GM12873 (cell line): ENCODE measurements around the gene GAPT.

Experiments used
- CTCF ChIP-seq: IDR thresholded peaks from 2 replicates; pipeline ENCODE4 v1.5.1; 2012; ENCODE audit warnings: low read depth, mild to moderate bottlenecking, moderate library complexity, low read length, control low read depth; ENCODE audit not compliant: insufficient read depth; ENCODE audit errors: missing control alignments

GAPT gene

GRCh38 chr5:58497921-58498320 is 6.7 kb downstream of the GAPT start:
- no peak for TF ChIP-seq CTCF

- TF ChIP-seq CTCF: peak; percentile 45
Observed at GRCh38 chr5:58498340-58498942, 7.2 kb downstream of the GAPT start.

- TF ChIP-seq CTCF: no peak
Observed at GRCh38 chr5:58499231-58499630, 8.0 kb downstream of the GAPT start.

DNA sequence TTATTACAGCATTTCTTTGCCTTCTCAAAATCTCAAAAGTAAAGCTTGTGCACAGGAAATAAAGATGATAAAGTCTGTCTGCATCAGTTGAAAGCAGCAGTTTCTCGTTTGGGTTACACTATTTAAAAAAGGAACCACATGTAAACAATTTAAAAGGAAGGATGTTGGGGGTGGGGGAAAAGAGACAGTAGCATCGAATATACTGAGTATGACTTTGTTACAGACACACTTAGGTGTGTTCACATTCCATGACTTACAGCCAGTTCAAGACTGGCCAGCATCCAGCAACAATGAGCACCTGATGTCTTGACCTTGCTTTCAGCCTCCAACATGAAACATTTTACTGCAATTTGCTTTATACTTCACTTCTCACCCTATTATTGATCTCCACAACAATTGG is 8.7 kb downstream of the GAPT start:
- no peak for TF ChIP-seq CTCF

- no peak for TF ChIP-seq CTCF
Observed at GRCh38 chr5:58501778-58502417, 10.7 kb downstream of the GAPT start.

DNA sequence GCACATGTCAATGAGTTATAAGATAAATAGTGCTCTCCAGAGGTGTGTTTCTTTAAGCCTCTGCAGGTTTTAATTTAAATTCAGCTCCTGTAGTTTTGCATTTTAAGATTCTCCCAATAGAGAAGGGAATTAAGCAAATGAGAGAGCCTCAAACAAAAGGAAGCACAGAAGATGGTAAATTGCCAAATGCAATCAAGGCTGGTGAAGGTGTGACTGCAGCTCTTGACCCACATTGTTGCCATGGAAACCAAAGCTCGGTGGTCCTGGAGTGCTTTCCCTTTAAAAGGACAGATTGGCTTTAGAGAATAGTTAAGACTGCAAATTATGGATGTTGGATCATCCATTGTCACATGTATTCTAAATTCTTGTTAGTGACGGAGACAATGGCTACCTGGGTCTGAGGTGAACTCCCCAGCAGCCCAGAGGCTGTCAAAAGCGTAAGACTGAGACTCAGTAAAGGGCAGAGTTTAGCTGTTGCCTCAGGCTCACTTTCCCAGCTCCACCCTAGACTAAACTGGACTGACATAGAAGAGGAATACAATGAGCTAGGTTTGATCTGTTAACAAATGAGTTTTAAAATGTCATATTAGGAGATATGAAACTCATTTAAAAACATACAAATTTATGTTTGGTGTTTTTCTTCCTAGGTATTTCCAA is 12.3 kb downstream of the GAPT start:
- no peak for TF ChIP-seq CTCF

- TF ChIP-seq CTCF: no peak
Observed at GRCh38 chr5:58504766-58505165, 13.5 kb downstream of the GAPT start.
